ENCODE results near the gene METRN. TPM values are rescaled to one million over a fixed set of nuclear protein-coding genes. Genes with fewer than 3 reads are reported as not detected.

The METRN gene
- total and polyA plus RNA-seq, 10 donors, result 7.2 to 31.9 (median 14.6) TPM

GRCh38 chr16:694863-695354, 20.0 kb upstream of the METRN start:
- Histone ChIP-seq H3K27ac (peak overlapping the region in 2 of 8 donors; percentile 56 to 73), H3K4me1 (peaks cover 14 to 50% (median 34%) of the 10 kb centered on the region in 6 donors), H3K36me3 (no peaks in the 10 kb centered on the region), H3K27me3 (replicated peaks in 1 of 7) (peaks cover 0 to 84% (median 49%) of the 10 kb centered on the region in 7 donors), H3K4me3 (peak overlapping the region; percentile 6 to 72 (median 46)), H3K9me3 (no peaks in the 10 kb centered on the region)
- TF ChIP-seq CTCF (IDR thresholded peaks at IDR 0.05 in 8 of 11, conservative IDR thresholded peaks at IDR 0.05 in 3 of 11) (no peak), POLR2A (IDR thresholded peaks at IDR 0.05) (no peak), POLR2AphosphoS5 (IDR thresholded peaks at IDR 0.05) (no peak)
- WGBS, 5 donors, result 0 to 8% (median 3%) methylated on average over 12 to 37 of the region's 37 CpGs
- no peak for DNase-seq
- intact Hi-C loops (cut with DNase I; ENCODE audit: low total_unique reads), result no loop called here

- H3K4me3 ChIP-seq, result peak overlapping the region; percentile 25 to 72 (median 46)
- intact Hi-C loops (cut with DNase I; ENCODE audit: low total_unique reads), result no loop called here
- peaks cover 6 to 90% (median 55%) of the 10 kb centered on the region in 7 donors for H3K27me3 ChIP-seq (replicated peaks in 1 of 7)
- H3K27ac ChIP-seq, result peak overlapping the region in 5 of 8 donors; percentile 5 to 73 (median 52)
- WGBS, 5 donors, result 1 to 6% (median 3%) methylated on average over 18 to 71 of the region's 71 CpGs
- TF ChIP-seq CTCF (IDR thresholded peaks at IDR 0.05 in 8 of 11, conservative IDR thresholded peaks at IDR 0.05 in 3 of 11) (no peak), POLR2A (IDR thresholded peaks at IDR 0.05) (no peak), POLR2AphosphoS5 (IDR thresholded peaks at IDR 0.05) (peak; percentile 61 to 79 (median 78))
- peak; percentile 88 for DNase-seq
- H3K9me3 ChIP-seq, result no peaks in the 10 kb centered on the region
- H3K4me1 ChIP-seq, result peaks cover 14 to 48% (median 37%) of the 10 kb centered on the region in 6 donors
- no peaks in the 10 kb centered on the region for H3K36me3 ChIP-seq
Observed at GRCh38 chr16:695355-696089, 19.4 kb upstream of the METRN start.

GRCh38 chr16:698911-699671, 15.8 kb upstream of the METRN start:
- no peaks in the 10 kb centered on the region for H3K36me3 ChIP-seq
- TF ChIP-seq CTCF (IDR thresholded peaks at IDR 0.05 in 8 of 11, conservative IDR thresholded peaks at IDR 0.05 in 3 of 11), result no peak
- no peak for TF ChIP-seq POLR2A (IDR thresholded peaks at IDR 0.05)
- no peak for TF ChIP-seq POLR2AphosphoS5 (IDR thresholded peaks at IDR 0.05)
- H3K9me3 ChIP-seq, result no peaks in the 10 kb centered on the region
- no peak for DNase-seq
- peaks cover 14 to 48% (median 35%) of the 10 kb centered on the region in 6 donors for H3K4me1 ChIP-seq
- H3K27ac ChIP-seq, result no peak overlapping the region
- WGBS, 5 donors, result 62 to 79% (median 66%) methylated on average over 14 to 19 of the region's 19 CpGs
- intact Hi-C loops (cut with DNase I; ENCODE audit: low total_unique reads), result no loop called here
- H3K27me3 ChIP-seq (replicated peaks in 1 of 7), result peaks cover 6 to 100% (median 79%) of the 10 kb centered on the region in 7 donors
- no peak overlapping the region for H3K4me3 ChIP-seq

Data from spleen (tissue), 11 donors.